NCI-H226 (cell line): ENCODE measurements around the gene HOXB5.

Experiments used
- DNase-seq: peaks from one replicate; pipeline ENCODE4 v3.0.0-alpha.2; 2015

HOXB5 gene

DNA sequence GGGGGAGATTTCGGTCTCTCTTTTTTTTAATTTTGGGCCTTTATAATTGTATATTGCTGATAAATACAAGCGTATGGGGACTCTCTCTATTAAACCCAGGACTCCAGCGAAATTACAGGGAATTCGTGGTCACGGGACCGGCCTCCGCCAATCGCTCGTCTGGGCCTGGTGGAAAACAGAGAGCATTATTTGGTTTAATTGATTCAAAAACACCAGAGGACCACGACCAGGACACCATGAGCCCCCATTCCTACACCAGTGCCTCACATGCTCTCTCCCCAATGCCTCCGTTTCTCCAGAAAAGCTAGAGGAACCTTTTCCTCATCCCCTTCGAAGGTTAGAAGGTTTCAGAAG is 48.6 kb downstream of the HOXB5 start, which contains the start of gene HOXB2:
TSS of gene HOXB2 (minus strand) at position 88 of the 354 bp plus-strand sequence. CDS start 198 bp downstream, outside the sequence.
- no peak for DNase-seq

DNA sequence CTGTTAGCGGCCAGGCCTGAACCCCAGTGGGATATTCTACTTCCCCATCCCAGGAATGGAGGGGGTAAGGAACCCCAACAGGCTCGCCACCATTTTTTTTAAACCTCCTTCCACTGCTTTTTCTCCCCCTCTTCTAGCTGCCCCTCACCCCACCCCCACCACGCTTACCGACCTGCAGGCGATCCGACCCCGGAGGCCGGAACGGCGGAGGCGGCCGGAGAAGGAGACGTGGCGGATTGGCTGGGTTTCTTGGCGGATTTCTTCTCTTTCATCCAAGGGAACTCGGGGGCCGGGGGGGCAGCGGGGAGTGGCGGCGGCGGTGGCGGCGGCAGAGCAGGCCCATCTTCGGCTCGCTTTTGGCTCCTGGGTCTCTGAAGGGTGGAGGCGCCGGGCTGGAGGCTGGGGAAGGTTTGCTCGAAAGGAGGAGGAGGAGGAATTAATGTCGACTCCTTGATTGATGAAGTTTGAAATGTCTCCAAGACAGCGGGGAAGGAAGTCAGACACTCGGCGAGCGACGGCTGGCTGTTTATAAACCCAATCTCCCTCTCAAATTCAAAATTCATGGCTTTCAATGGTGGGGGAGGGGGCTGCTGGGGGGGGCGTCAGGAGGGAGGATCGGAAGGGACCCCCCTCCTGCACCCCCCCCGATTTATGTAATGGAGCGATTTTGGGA is 49.1 kb downstream of the HOXB5 start:
- DNase-seq = peak; percentile 72

DNA sequence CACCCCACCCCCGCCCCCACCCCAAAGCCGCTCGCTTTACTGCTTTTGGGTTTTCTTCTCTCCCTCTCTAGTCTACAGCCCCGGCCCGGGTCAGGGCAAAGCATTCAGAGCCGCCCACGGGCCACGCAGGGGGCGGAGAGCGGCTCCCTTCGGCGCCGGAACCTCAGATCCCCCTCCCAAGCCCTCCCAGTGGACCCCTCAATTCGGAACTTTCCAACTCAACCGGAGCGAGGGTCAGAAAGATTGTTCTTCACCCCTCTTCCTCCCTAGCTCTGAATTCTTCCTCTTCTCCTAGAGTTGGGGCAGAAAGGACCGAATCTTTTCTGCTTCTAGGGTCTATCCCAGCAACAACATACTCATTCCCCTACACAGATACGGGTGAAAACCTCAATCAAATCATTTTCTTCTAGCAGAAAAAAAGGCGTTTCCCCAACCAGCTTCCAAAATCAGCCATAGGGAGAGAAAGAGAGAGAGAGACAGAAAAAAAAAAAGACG is 49.7 kb downstream of the HOXB5 start:
- DNase-seq = no peak

DNA sequence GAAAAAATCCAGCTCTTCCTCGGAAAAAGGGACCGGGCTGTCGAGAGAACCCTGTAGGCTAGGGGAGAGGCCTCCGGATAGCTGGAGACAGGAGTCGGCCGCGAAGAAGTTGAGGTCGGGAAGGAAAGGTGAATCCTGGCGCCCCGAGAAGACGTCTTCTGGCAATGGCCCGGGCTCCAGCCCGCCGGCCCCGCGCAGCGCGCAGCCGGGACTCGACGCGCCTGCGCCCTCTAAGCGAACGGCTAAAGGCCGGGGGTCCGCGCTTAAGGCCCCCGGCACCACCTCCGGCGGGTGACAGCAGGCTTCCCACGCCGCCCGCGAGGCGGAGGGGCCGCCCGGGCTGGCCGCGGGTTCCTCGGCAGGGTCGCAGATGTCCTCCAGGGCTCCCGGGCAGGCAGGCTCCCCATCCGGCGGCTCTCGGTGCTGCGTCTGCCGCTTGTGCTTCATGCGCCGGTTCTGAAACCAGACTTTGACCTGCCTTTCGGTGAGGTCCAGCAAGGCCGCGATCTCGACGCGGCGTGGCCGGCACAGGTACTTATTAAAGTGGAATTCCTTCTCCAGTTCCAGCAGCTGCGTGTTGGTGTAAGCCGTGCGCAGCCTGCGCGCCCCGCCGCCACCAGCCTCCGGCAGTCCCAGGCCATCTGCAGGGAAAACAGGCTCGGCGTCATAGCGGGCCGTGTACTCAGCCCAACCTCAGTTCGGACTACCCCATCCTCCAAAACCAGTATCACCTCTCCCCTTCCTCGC is 50.3 kb downstream of the HOXB5 start:
- DNase-seq = peak; percentile 26

DNA sequence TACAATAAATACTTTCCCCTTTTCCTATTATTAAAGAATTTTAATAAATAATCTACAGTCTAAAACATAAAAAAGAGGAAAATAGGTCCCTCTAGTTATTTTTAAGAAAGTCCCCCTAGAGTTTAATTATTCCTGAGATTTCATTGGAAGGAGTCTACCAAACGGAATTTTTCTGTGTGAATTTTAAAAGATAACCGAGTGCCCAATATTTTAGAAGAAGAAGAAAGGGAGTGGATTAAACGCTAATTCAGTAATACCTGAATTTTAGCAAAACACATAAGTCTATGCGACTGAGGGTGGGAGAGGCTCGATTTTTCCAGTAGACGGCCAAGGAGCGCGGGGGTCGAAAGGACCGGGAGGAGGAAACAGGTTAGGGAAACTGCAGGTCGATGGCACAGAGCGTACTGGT is 50.9 kb downstream of the HOXB5 start:
- no peak for DNase-seq

DNA sequence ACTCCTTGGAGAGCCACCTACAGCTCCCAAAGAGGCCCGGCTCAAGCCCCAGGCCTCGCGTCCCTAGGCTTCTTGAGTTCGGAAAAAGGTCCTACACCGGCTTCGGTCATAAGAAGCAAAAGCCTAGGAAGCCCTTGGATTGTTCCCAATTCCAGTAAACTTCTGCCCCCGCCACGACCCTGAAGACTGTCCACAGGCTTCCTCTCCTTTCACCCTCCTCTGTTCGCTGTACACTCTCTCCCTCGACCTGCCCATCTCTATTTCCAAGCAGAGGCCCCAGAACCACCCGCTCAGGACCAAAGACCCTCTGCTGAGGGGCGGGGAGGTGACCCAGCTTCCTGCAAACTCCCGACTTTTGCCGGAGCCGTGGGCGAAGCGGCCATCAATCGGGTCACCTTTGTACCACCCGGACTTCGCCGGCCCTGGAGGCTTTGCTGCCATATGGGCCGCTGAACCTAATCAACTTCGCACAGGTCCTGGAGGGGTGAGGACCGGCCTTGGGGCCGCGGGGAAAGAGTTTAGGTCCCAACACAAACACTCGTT is 51.4 kb downstream of the HOXB5 start:
- DNase-seq = no peak

DNA sequence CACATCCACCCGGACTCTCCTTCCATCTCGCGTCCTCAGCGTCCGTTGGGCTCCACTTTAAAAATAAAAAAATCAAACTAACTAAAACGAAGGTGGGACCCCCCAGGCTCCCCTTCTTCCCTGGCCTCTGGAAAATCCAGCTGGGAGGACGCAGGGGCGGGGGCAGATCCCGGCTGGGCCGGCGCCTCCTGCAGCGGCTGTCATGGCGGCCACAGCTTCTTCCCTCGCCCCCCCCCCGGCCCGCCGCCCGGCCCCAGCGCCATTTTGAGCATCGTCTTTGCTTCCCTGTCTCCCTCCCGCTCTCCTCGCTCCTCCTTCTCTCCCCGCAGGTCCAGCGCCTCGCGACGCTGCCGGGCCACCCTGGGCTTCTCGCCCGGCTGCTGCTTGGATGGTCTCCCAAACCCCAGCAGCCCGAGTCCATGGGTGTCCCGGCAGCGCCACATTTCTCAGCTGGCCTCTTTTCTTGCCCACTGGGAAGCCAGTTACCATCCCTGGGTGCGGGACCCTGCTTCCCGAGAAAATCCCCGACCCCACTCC is 51.9 kb downstream of the HOXB5 start:
- DNase-seq = peak; percentile 53
